Pulmonary artery endothelial cell (primary cell): ENCODE results near the gene RBM43. TPM values are rescaled to one million over a fixed set of nuclear protein-coding genes. Genes with fewer than 3 reads are reported as not detected.
"Not testable (repeated sequence)": the region's sequence is repeated elsewhere in the genome, so short reads cannot be mapped to it uniquely, and the experiment has no call there.

Experiments
- DNase-seq: peaks from one replicate; pipeline ENCODE4 v3.0.0-alpha.2; 2011; ENCODE audit warnings: low read depth, low spot score
- total RNA-seq: library from RNA; depleted of rRNA; stranded (reverse); fragments of >200 nt; gene quantifications from 2 replicates; pipeline ENCODE4 v1.2.3, GENCODE V29; 2014

Gene RBM43
- total RNA-seq, result 4.2 and 4.3 TPM in 2 replicates

GRCh38 chr2:151261231-151261976 lies at the start of gene RBM43:
Gene RBM43 (minus strand): TSS chr2:151261863. CDS start chr2:151261727, 136 bp downstream.
- DNase-seq, result peak; percentile 81

GRCh38 chr2:151310313-151310712 lies 48.6 kb upstream of the RBM43 start:
- DNase-seq, result not testable (repeated sequence)

- no peak for DNase-seq
Observed at GRCh38 chr2:151306621-151307020, 45.0 kb upstream of the RBM43 start.

GRCh38 chr2:151305129-151305691 lies 43.5 kb upstream of the RBM43 start:
- no peak for DNase-seq

- DNase-seq, result no peak
Observed at GRCh38 chr2:151302879-151303278, 41.2 kb upstream of the RBM43 start.

- DNase-seq, result no peak
Observed at GRCh38 chr2:151302404-151302803, 40.7 kb upstream of the RBM43 start.

GRCh38 chr2:151299920-151300539 lies 38.4 kb upstream of the RBM43 start:
- no peak for DNase-seq

- DNase-seq, result peak; percentile 71
Observed at GRCh38 chr2:151297882-151298281, 36.2 kb upstream of the RBM43 start.

GRCh38 chr2:151295926-151296325 lies 34.3 kb upstream of the RBM43 start:
- not testable (repeated sequence) for DNase-seq

GRCh38 chr2:151292546-151292945 lies 30.9 kb upstream of the RBM43 start:
- DNase-seq, result no peak

- DNase-seq, result no peak
Observed at GRCh38 chr2:151292141-151292540, 30.5 kb upstream of the RBM43 start.

GRCh38 chr2:151291224-151291623 lies 29.6 kb upstream of the RBM43 start:
- DNase-seq, result no peak

GRCh38 chr2:151289972-151290866 lies 28.6 kb upstream of the RBM43 start:
- DNase-seq, result no peak

- no peak for DNase-seq
Observed at GRCh38 chr2:151287513-151288250, 26.0 kb upstream of the RBM43 start.

- DNase-seq, result no peak
Observed at GRCh38 chr2:151282401-151282800, 20.7 kb upstream of the RBM43 start.

- DNase-seq, result no peak
Observed at GRCh38 chr2:151280271-151280670, 18.6 kb upstream of the RBM43 start.

GRCh38 chr2:151278487-151278886 lies 16.8 kb upstream of the RBM43 start:
- DNase-seq, result no peak

- DNase-seq, result no peak
Observed at GRCh38 chr2:151277067-151277466, 15.4 kb upstream of the RBM43 start.

GRCh38 chr2:151275291-151275690 lies 13.6 kb upstream of the RBM43 start:
- no peak for DNase-seq

GRCh38 chr2:151271824-151272223 lies 10.2 kb upstream of the RBM43 start:
- no peak for DNase-seq
